Measurements from ENCODE around the gene LTO1.

DNA sequence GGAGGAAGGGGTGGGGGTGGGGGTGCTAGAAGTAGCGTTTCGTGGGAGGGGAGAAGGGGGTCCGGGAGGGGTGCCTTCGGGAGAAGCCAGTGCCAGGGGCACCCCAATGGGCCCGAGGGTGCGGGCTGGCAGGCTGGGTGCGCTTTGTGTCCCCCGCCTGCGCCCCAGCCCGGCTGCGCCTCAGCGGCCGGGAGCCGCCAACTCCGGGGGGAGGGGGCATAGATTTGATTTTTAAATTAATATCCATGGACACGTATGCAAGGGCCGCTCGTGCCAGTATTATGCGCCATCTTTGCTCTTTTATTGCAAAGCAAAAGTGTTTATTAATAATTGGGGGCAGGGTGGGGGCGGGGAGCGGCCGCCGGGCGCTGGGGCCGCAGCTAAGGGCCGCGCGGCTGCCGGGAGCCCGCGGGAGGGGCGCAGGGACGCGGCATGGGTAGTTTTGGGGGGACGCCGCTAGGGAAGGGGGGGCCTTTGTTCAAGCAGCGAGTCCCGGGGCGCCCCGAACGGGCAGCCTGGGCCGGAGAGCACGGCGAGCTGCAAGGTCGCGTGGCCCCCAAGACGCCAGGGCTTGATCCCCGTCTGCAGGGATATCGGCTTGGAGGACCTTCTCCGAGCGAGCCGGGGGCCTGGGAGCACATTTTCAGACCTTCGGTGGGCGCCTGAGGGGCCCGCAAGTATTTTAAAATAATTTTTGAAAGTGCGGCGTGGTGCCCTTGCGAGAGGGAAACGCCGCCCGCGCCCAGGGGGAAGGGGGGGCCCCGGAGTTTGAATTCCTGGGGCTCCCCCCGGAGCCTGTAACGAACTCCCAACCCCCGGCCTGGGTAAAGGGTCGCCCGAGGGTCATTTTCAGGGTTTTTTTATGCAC is 33.2 kb downstream of the LTO1 start:
- TF ChIP-seq, protein P1, sequence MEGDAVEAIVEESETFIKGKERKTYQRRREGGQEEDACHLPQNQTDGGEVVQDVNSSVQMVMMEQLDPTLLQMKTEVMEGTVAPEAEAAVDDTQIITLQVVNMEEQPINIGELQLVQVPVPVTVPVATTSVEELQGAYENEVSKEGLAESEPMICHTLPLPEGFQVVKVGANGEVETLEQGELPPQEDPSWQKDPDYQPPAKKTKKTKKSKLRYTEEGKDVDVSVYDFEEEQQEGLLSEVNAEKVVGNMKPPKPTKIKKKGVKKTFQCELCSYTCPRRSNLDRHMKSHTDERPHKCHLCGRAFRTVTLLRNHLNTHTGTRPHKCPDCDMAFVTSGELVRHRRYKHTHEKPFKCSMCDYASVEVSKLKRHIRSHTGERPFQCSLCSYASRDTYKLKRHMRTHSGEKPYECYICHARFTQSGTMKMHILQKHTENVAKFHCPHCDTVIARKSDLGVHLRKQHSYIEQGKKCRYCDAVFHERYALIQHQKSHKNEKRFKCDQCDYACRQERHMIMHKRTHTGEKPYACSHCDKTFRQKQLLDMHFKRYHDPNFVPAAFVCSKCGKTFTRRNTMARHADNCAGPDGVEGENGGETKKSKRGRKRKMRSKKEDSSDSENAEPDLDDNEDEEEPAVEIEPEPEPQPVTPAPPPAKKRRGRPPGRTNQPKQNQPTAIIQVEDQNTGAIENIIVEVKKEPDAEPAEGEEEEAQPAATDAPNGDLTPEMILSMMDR (conservative IDR thresholded peaks at IDR 0.05 in 1 of 2, IDR thresholded peaks at IDR 0.05 in 1 of 2; ENCODE audit: extremely low read depth in 1 of 2, insufficient read depth in 1 of 2, low read depth in 1 of 2, low read length in 2 of 2) = no peak
- no peak for TF ChIP-seq EZH2 (IDR thresholded peaks at IDR 0.05; ENCODE audit: borderline replicate concordance, low read length)

Measured in mammary epithelial cell (primary cell).